OCI-LY1 (cell line): ENCODE results near the gene PIP5K1C.

Experiments
- CTCF ChIP-seq: fragments of 200-600 bp; sonication (generic), shearing (Covaris generic); IDR thresholded peaks from 2 replicates; pipeline ENCODE4 v1.5.1; 2017; ENCODE audit warnings: mild to moderate bottlenecking, antibody characterized with exemption, low read length, moderate library complexity, mixed read lengths
- EZH2 ChIP-seq: fragments of 200-600 bp; sonication (generic), shearing (Covaris generic); IDR thresholded peaks from 2 replicates; pipeline ENCODE4 v1.8.0; 2017; ENCODE audit warnings: borderline replicate concordance, mixed run types, mild to moderate bottlenecking, antibody characterized with exemption, low read length, moderate library complexity, mixed read lengths

- TF ChIP-seq CTCF = no peak
- no peak for TF ChIP-seq EZH2
Measured at GRCh38 chr19:3621689-3622088, 78.6 kb downstream of the PIP5K1C start.
